Measurements from ENCODE around the gene WDR1. TPM values are rescaled to one million over a fixed set of nuclear protein-coding genes. Genes with fewer than 3 reads are reported as not detected.

WDR1 gene
- polyA plus RNA-seq, 1 of the 3 experiments (the other 2 are of a cell fraction), result 310 TPM

DNA sequence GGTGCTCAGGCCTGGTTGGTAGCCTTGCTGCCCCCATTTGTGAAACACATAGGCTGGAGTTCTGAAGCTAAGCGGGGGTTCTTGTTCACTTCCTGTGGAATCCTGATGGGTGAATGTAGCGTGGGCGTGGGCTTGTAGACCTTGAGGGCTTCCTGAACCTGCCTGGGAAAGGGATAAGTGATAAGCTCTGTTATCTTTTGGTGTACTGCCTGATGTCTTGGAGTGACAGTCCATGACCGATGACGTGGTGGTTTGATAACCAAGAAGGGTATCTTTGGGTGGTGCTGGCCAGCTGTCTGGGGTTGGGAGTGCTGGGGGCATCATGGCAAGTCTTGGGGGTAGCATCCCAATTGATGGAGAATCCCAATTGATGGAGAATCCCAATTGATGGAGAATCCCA, 17.5 kb upstream of the WDR1 start (continued):
- TF ChIP-seq, protein P1, sequence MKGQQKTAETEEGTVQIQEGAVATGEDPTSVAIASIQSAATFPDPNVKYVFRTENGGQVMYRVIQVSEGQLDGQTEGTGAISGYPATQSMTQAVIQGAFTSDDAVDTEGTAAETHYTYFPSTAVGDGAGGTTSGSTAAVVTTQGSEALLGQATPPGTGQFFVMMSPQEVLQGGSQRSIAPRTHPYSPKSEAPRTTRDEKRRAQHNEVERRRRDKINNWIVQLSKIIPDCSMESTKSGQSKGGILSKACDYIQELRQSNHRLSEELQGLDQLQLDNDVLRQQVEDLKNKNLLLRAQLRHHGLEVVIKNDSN (IDR thresholded peaks at IDR 0.05; ENCODE audit: borderline replicate concordance, low read depth), result no peak
- no peak for TF ChIP-seq NRF1 (IDR thresholded peaks at IDR 0.05; ENCODE audit: low read depth, low read length)

GRCh38 chr4:10131202-10131601, 14.6 kb upstream of the WDR1 start:
- Histone ChIP-seq H3K27me3 (ENCODE audit: insufficient read depth) (peaks cover 7% of the 10 kb centered on the region; the same call in 1 of the 2 replicates), H2AFZ (ENCODE audit: low read depth) (no peak overlapping the region), H3K27ac (ENCODE audit: low read depth in 2 of 2, low read length in 1 of 2) (no peak overlapping the region), H3F3A (replicated peaks; ENCODE audit: insufficient read depth) (no peaks in the 10 kb centered on the region), H3K4me1 (ENCODE audit: control insufficient read depth in 1 of 2, insufficient read depth in 2 of 2, low read depth in 1 of 2, low read length in 1 of 2) (peaks cover 0 to 3% of the 10 kb centered on the region in 2 experiments; a peak in 1 of 4 replicates), H3K4me2 (no peak overlapping the region), H3K36me3 (replicated peaks in 1 of 2; ENCODE audit: control insufficient read depth in 1 of 2, insufficient read depth in 2 of 2, low read length in 1 of 2) (no peaks in the 10 kb centered on the region), H3K9me2 (no peaks in the 10 kb centered on the region), H4K20me1 (ENCODE audit: insufficient read depth) (no peaks in the 10 kb centered on the region), H3K79me2 (ENCODE audit: insufficient read depth) (no peaks in the 10 kb centered on the region), H3K9ac (no peak overlapping the region), H3K9me3 (no peaks in the 10 kb centered on the region), H3K4me3 (ENCODE audit: low read depth in 2 of 2, low read length in 1 of 2) (no peak overlapping the region)
- no peak for DNase-seq
- ChIA-PET POLR2A (no interaction called here), CTCF (interaction anchor here (0.9 to 1.7 kb wide), 2 partner anchors 10 to 112 kb away, joined by 4 read pairs; no protein-coding TSS in a partner anchor)
- 31% methylated on average over 5 of the region's 10 CpGs for WGBS (ENCODE audit: low lambda C conversion rate)
- TF ChIP-seq, protein P2, sequence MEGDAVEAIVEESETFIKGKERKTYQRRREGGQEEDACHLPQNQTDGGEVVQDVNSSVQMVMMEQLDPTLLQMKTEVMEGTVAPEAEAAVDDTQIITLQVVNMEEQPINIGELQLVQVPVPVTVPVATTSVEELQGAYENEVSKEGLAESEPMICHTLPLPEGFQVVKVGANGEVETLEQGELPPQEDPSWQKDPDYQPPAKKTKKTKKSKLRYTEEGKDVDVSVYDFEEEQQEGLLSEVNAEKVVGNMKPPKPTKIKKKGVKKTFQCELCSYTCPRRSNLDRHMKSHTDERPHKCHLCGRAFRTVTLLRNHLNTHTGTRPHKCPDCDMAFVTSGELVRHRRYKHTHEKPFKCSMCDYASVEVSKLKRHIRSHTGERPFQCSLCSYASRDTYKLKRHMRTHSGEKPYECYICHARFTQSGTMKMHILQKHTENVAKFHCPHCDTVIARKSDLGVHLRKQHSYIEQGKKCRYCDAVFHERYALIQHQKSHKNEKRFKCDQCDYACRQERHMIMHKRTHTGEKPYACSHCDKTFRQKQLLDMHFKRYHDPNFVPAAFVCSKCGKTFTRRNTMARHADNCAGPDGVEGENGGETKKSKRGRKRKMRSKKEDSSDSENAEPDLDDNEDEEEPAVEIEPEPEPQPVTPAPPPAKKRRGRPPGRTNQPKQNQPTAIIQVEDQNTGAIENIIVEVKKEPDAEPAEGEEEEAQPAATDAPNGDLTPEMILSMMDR (IDR thresholded peaks at IDR 0.05), result no peak
- no peak for TF ChIP-seq GATA2 (CRISPR knock-in tag; IDR thresholded peaks at IDR 0.05)
- TF ChIP-seq TAF1 (IDR thresholded peaks at IDR 0.05; ENCODE audit: borderline replicate concordance, low read depth, low read length), result no peak
- TF ChIP-seq YY1 (IDR thresholded peaks at IDR 0.05; ENCODE audit: low read depth), result no peak
- no peak for TF ChIP-seq REST (IDR thresholded peaks at IDR 0.05; ENCODE audit: low read depth, low read length)
- no peak for TF ChIP-seq FOXM1 (IDR thresholded peaks at IDR 0.05; ENCODE audit: low read depth)
- no peak for TF ChIP-seq NRF1 (IDR thresholded peaks at IDR 0.05; ENCODE audit: low read depth, low read length)
- no peak for TF ChIP-seq EZH2phosphoT487 (IDR thresholded peaks at IDR 0.05; ENCODE audit: borderline replicate concordance, low read depth)
- TF ChIP-seq GABPA (IDR thresholded peaks at IDR 0.05; ENCODE audit: low read depth), result no peak
- no peak for TF ChIP-seq SMC3 (IDR thresholded peaks at IDR 0.05; ENCODE audit: low read depth, low read length)
- no peak for TF ChIP-seq RAD21 (IDR thresholded peaks at IDR 0.05; ENCODE audit: low read length)
- TF ChIP-seq, protein P1 (IDR thresholded peaks at IDR 0.05; ENCODE audit: borderline replicate concordance, low read depth), result no peak
- no peak for TF ChIP-seq SIN3A (IDR thresholded peaks at IDR 0.05; ENCODE audit: borderline replicate concordance, low read depth, low read length)
- no peak for TF ChIP-seq TCF12 (IDR thresholded peaks at IDR 0.05)
- TF ChIP-seq RCOR1 (IDR thresholded peaks at IDR 0.05; ENCODE audit: low read length), result no peak
- TF ChIP-seq, protein P3, sequence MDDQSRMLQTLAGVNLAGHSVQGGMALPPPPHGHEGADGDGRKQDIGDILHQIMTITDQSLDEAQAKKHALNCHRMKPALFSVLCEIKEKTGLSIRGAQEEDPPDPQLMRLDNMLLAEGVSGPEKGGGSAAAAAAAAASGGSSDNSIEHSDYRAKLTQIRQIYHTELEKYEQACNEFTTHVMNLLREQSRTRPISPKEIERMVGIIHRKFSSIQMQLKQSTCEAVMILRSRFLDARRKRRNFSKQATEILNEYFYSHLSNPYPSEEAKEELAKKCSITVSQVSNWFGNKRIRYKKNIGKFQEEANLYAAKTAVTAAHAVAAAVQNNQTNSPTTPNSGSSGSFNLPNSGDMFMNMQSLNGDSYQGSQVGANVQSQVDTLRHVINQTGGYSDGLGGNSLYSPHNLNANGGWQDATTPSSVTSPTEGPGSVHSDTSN (IDR thresholded peaks at IDR 0.05), result no peak
- TF ChIP-seq RFX5 (IDR thresholded peaks at IDR 0.05; ENCODE audit: low read length), result no peak

All from SK-N-SH (cell line).